ENCODE measurements around the gene TBC1D5.

Gene TBC1D5

GRCh38 chr3:17187589-17188184 is 554.7 kb downstream of the TBC1D5 start:
- TF ChIP-seq EZH2phosphoT487 (IDR thresholded peaks at IDR 0.05; ENCODE audit: borderline replicate concordance, low read length) (no peak), CTCF (IDR thresholded peaks at IDR 0.05; ENCODE audit: low read depth, low read length, poor library complexity, severe bottlenecking) (no peak)
- H3K27me3 ChIP-seq (ENCODE audit: control insufficient read depth, low read length), result no peaks in the 10 kb centered on the region
- 0 out of 2 replicates have a peak, but pooled peaks cover 3% of the 10 kb centered on the region for H3K36me3 ChIP-seq (ENCODE audit: control insufficient read depth, low read length)
- H3K9me3 ChIP-seq (ENCODE audit: control insufficient read depth, insufficient read depth, low read length), result no peaks in the 10 kb centered on the region
- H3K27ac ChIP-seq (ENCODE audit: low read depth, low read length), result no peak overlapping the region
- H3K9me2 ChIP-seq (replicated peaks; ENCODE audit: control insufficient read depth, low read length), result no peaks in the 10 kb centered on the region
- no peaks in the 10 kb centered on the region for H4K20me1 ChIP-seq (ENCODE audit: control insufficient read depth, insufficient read depth, low read depth, low read length)
- no peak overlapping the region for H3K4me2 ChIP-seq (ENCODE audit: low read length)
- no peaks in the 10 kb centered on the region for H3K79me2 ChIP-seq (ENCODE audit: control insufficient read depth, low read length)
- H3K4me3 ChIP-seq (ENCODE audit: low read length), result no peak overlapping the region
- no peaks in the 10 kb centered on the region for H3F3A ChIP-seq (ENCODE audit: control insufficient read depth, insufficient read depth)
- peaks cover 15% of the 10 kb centered on the region for H3K4me1 ChIP-seq (ENCODE audit: control insufficient read depth, low read length)

- TF ChIP-seq EZH2phosphoT487 (IDR thresholded peaks at IDR 0.05; ENCODE audit: borderline replicate concordance, low read length) (no peak), CTCF (IDR thresholded peaks at IDR 0.05; ENCODE audit: low read depth, low read length, poor library complexity, severe bottlenecking) (no peak)
- H3K4me2 ChIP-seq (ENCODE audit: low read length), result no peak overlapping the region
- no peaks in the 10 kb centered on the region for H3K27me3 ChIP-seq (ENCODE audit: control insufficient read depth, low read length)
- no peaks in the 10 kb centered on the region for H3K79me2 ChIP-seq (ENCODE audit: control insufficient read depth, low read length)
- H3K9me2 ChIP-seq (replicated peaks; ENCODE audit: control insufficient read depth, low read length), result no peaks in the 10 kb centered on the region
- no peak overlapping the region for H3K4me3 ChIP-seq (ENCODE audit: low read length)
- no peaks in the 10 kb centered on the region for H4K20me1 ChIP-seq (ENCODE audit: control insufficient read depth, insufficient read depth, low read depth, low read length)
- H3K4me1 ChIP-seq (ENCODE audit: control insufficient read depth, low read length), result peaks cover 17% of the 10 kb centered on the region
- H3K27ac ChIP-seq (ENCODE audit: low read depth, low read length), result no peak overlapping the region
- H3K36me3 ChIP-seq (ENCODE audit: control insufficient read depth, low read length), result 0 out of 2 replicates have a peak, but pooled peaks cover 3% of the 10 kb centered on the region
- no peaks in the 10 kb centered on the region for H3F3A ChIP-seq (ENCODE audit: control insufficient read depth, insufficient read depth)
- no peaks in the 10 kb centered on the region for H3K9me3 ChIP-seq (ENCODE audit: control insufficient read depth, insufficient read depth, low read length)
Measured at GRCh38 chr3:17183951-17184550, 558.4 kb downstream of the TBC1D5 start.

- no peaks in the 10 kb centered on the region for H4K20me1 ChIP-seq (ENCODE audit: control insufficient read depth, insufficient read depth, low read depth, low read length)
- H3K79me2 ChIP-seq (ENCODE audit: control insufficient read depth, low read length), result no peaks in the 10 kb centered on the region
- H3K27me3 ChIP-seq (ENCODE audit: control insufficient read depth, low read length), result no peaks in the 10 kb centered on the region
- peaks cover 17% of the 10 kb centered on the region for H3K4me1 ChIP-seq (ENCODE audit: control insufficient read depth, low read length)
- H3K9me2 ChIP-seq (replicated peaks; ENCODE audit: control insufficient read depth, low read length), result no peaks in the 10 kb centered on the region
- no peaks in the 10 kb centered on the region for H3K9me3 ChIP-seq (ENCODE audit: control insufficient read depth, insufficient read depth, low read length)
- TF ChIP-seq EZH2phosphoT487 (IDR thresholded peaks at IDR 0.05; ENCODE audit: borderline replicate concordance, low read length) (no peak), CTCF (IDR thresholded peaks at IDR 0.05; ENCODE audit: low read depth, low read length, poor library complexity, severe bottlenecking) (no peak)
- no peak overlapping the region for H3K4me3 ChIP-seq (ENCODE audit: low read length)
- no peaks in the 10 kb centered on the region for H3F3A ChIP-seq (ENCODE audit: control insufficient read depth, insufficient read depth)
- H3K4me2 ChIP-seq (ENCODE audit: low read length), result no peak overlapping the region
- H3K36me3 ChIP-seq (ENCODE audit: control insufficient read depth, low read length), result 0 out of 2 replicates have a peak, but pooled peaks cover 3% of the 10 kb centered on the region
- no peak overlapping the region for H3K27ac ChIP-seq (ENCODE audit: low read depth, low read length)
Measured at GRCh38 chr3:17182166-17182565, 560.3 kb downstream of the TBC1D5 start.
